ENCODE results near the gene COL19A1. TPM values are rescaled to one million over a fixed set of nuclear protein-coding genes. Genes with fewer than 3 reads are reported as not detected.

The COL19A1 gene
- total RNA-seq, 2 donors from 2014 or later, result 0.07 TPM; not detected in 1

DNA sequence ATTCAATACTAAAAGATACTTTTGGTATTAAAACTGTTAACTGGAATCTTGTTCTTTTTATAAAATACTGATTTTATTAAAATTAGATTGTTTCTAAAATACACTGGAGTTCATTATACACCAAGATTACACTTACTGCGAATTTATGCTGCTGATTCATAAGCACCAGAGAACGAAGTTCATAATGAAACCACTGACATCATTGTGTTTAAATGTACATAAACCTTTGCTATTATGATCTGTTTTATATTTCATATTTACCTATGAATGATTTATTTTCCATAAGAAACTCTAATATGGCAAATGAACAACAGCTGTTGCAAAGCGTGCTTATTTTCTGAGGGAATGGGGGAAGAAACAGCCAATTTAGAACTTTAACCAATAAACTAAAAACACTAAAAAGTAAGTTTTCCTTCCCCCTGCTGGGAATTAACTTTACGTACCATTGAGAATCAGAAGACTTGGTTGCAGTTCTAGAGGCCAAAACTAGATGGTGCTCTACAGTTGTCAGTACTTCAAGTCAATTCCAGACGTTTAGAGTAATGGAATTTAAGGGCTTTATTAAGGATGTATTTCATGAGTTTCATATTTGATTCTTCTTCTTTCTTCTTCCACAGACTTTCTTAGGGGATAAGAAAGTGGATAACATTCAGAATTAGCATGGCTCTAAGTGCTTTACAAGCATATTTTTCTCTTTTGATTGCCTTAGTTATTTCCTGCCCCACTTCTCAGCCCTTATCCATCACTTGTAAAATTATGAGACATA is 30.8 kb upstream of the COL19A1 start:
- no peak overlapping the region for H3K4me3 ChIP-seq
- TF ChIP-seq, protein P1, sequence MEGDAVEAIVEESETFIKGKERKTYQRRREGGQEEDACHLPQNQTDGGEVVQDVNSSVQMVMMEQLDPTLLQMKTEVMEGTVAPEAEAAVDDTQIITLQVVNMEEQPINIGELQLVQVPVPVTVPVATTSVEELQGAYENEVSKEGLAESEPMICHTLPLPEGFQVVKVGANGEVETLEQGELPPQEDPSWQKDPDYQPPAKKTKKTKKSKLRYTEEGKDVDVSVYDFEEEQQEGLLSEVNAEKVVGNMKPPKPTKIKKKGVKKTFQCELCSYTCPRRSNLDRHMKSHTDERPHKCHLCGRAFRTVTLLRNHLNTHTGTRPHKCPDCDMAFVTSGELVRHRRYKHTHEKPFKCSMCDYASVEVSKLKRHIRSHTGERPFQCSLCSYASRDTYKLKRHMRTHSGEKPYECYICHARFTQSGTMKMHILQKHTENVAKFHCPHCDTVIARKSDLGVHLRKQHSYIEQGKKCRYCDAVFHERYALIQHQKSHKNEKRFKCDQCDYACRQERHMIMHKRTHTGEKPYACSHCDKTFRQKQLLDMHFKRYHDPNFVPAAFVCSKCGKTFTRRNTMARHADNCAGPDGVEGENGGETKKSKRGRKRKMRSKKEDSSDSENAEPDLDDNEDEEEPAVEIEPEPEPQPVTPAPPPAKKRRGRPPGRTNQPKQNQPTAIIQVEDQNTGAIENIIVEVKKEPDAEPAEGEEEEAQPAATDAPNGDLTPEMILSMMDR (IDR thresholded peaks at IDR 0.05), result peak; percentile 71
- H3K4me1 ChIP-seq (ENCODE audit: control insufficient read depth in 1 of 2, low read depth in 2 of 2), result no peaks in the 10 kb centered on the region
- no peak for ATAC-seq (ENCODE audit: insufficient number of reproducible peaks, low FRiP score, low read depth)
- H3K9me3 ChIP-seq, result no peaks in the 10 kb centered on the region
- H3K36me3 ChIP-seq, result no peaks in the 10 kb centered on the region
- no peaks in the 10 kb centered on the region for H3K27me3 ChIP-seq (replicated peaks; ENCODE audit: insufficient read depth)
- no peak for DNase-seq (ENCODE audit: low spot score)
- H3K27ac ChIP-seq, result no peak overlapping the region

DNA sequence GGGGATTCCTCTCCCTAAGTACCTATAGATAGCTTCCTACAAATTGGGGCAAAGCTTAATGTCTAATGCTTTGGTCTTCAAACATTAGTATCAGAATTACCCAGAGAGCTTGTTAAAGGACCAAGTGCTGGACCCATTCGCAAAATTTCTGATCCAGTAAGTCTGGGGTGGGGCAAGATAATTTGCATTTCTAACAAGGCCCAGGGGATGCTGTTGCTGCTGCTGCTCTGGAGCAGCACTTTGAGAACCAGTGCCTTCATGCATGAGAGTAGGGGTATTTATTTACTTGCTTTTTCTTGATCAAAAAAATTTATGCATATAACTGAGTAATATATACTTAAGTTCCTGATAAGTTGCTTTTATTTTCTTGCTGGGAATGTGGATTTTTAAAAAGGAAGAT is 24.5 kb upstream of the COL19A1 start:
- H3K9me3 ChIP-seq, result no peaks in the 10 kb centered on the region
- H3K27me3 ChIP-seq (replicated peaks; ENCODE audit: insufficient read depth), result no peaks in the 10 kb centered on the region
- DNase-seq (ENCODE audit: low spot score) (no peak), ATAC-seq (ENCODE audit: insufficient number of reproducible peaks, low FRiP score, low read depth) (no peak)
- TF ChIP-seq, protein P1 (IDR thresholded peaks at IDR 0.05), result no peak
- no peak overlapping the region for H3K27ac ChIP-seq
- H3K36me3 ChIP-seq, result no peaks in the 10 kb centered on the region
- H3K4me3 ChIP-seq, result no peak overlapping the region
- no peaks in the 10 kb centered on the region for H3K4me1 ChIP-seq (ENCODE audit: control insufficient read depth in 1 of 2, low read depth in 2 of 2)

DNA sequence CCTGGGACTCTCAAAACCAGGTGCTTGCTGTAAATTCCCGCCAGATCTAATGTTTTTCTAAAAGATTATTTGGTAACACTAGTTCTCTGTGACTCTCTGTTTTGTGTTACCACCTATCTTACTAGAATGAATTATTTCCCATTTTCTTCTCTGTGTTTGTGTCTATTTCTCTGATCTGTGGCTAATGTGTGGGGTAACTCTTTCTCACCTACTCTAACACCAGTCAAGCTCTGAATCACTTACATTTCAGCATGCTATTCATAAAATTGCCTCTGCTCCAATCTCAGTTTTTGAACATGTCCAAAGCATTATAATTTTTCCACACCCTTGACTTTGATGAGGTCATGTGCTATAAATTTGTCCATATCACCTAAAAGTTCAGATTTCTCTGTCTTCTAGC is 23.2 kb upstream of the COL19A1 start:
- TF ChIP-seq, protein P1 (IDR thresholded peaks at IDR 0.05), result no peak
- Histone ChIP-seq H3K4me1 (ENCODE audit: control insufficient read depth in 1 of 2, low read depth in 2 of 2) (no peaks in the 10 kb centered on the region), H3K36me3 (no peaks in the 10 kb centered on the region), H3K27me3 (replicated peaks; ENCODE audit: insufficient read depth) (no peaks in the 10 kb centered on the region), H3K27ac (no peak overlapping the region), H3K4me3 (no peak overlapping the region), H3K9me3 (no peaks in the 10 kb centered on the region)
- ATAC-seq (ENCODE audit: insufficient number of reproducible peaks, low FRiP score, low read depth), result no peak
- no peak for DNase-seq (ENCODE audit: low spot score)

DNA sequence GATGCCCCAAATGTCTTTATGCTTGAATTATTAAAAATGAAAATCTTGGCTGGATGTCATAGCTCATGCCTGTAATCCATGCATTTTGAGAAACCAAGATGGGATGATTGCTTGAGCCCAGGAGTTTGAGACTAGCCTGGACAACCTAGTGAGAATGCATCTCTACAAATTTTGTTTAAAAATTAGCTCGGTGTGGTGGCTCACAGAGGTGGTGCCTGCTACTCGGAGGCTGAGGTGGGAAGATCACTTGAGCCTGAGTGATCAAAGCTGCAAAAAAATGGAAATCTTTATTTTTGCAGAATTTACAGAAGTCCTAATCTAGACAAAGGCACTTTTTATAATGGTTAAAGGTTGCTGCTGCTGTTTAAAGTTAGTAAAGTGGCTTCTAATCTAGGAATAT is 20.0 kb upstream of the COL19A1 start:
- Histone ChIP-seq H3K9me3 (no peaks in the 10 kb centered on the region), H3K4me1 (ENCODE audit: control insufficient read depth in 1 of 2, low read depth in 2 of 2) (no peaks in the 10 kb centered on the region), H3K27me3 (replicated peaks; ENCODE audit: insufficient read depth) (no peaks in the 10 kb centered on the region), H3K27ac (no peak overlapping the region), H3K36me3 (no peaks in the 10 kb centered on the region), H3K4me3 (no peak overlapping the region)
- DNase-seq (ENCODE audit: low spot score) (no peak), ATAC-seq (ENCODE audit: insufficient number of reproducible peaks, low FRiP score, low read depth) (no peak)
- TF ChIP-seq, protein P1 (IDR thresholded peaks at IDR 0.05), result no peak

DNA sequence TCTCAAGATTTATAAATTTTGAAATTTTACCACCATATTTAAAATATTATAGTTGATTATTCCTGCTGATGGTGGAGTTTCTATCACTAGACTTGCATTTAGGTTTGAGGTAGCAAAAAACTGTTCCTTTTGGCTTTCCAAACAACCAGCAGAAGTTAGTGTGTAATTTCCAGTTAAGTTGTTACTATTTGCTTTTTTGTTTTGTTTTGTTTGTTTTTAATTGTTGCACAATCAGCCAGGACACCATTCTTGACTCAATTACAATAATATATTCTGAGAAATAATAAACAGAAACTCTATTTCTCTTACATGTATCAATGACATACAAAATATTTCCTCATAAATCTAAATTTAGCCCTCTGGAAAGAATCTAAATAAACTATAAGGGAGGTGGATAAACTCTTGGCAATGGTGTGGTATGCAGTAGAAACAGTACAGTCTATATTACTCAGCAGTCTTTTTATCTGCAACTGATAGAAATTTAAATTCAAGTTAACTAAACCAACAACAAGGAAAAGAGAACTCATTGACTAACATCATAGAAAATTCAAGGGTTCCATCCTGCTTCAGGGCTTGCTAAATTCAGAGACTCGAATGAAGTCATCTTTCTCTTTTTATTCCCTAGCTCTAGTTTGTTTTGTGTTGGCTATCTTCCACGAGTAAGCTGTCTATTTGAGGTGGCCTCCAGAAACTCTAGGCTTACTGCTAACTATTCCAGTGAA is 19.4 kb upstream of the COL19A1 start:
- Histone ChIP-seq H3K4me1 (ENCODE audit: control insufficient read depth in 1 of 2, low read depth in 2 of 2) (no peaks in the 10 kb centered on the region), H3K36me3 (no peaks in the 10 kb centered on the region), H3K9me3 (no peaks in the 10 kb centered on the region), H3K4me3 (no peak overlapping the region), H3K27ac (no peak overlapping the region), H3K27me3 (replicated peaks; ENCODE audit: insufficient read depth) (no peaks in the 10 kb centered on the region)
- ATAC-seq (ENCODE audit: insufficient number of reproducible peaks, low FRiP score, low read depth), result no peak
- no peak for DNase-seq (ENCODE audit: low spot score)
- TF ChIP-seq, protein P1 (IDR thresholded peaks at IDR 0.05), result no peak

All from thoracic aorta (tissue), 2 donors.